PC-3 (cell line): ENCODE results near the gene TTI1. TPM values are rescaled to one million over a fixed set of nuclear protein-coding genes. Genes with fewer than 3 reads are reported as not detected.
A peak's percentile ranks its signal among the peaks of the same experiment; 100 is the strongest.

ENCODE experiments used
- ATAC-seq: fragments of 200-7000 bp; cut with Tn5 transposase; 2 replicates; pipeline ENCODE4 v1.9.1; 2020; ENCODE audit warnings: mild to moderate bottlenecking, moderate library complexity
- BruUV-seq: library from RNA; stranded (reverse); fragments of 400-500 nt; replicated peaks from 2 replicates; lab custom pipeline; 2021; lab: Mats Ljungman, UMichigan
- CTCF ChIA-PET: fragments of 300-600 bp; sonication (Branson Sonifier 250); formaldehyde crosslinking; loops from one replicate; lab custom pipeline; 2022; ENCODE audit warnings: antibody characterized with exemption; lab: Charles Lee
- POLR2A ChIA-PET: fragments of 300-600 bp; sonication (Branson Sonifier 250); formaldehyde crosslinking; loops from one replicate; lab custom pipeline; 2022; ENCODE audit warnings: antibody characterized with exemption; ENCODE audit not compliant: unreplicated experiment; lab: Charles Lee
- DNase-seq: peaks from one replicate; pipeline ENCODE4 v3.0.0-alpha.2; 2015
- H2AFZ ChIP-seq: fragments of 300-600 bp; sonication (generic); 2 replicates; pipeline ENCODE4 v1.6.0; 2016; ENCODE audit warnings: antibody characterized with exemption, low read length
- H3F3A ChIP-seq: fragments of 300-600 bp; sonication (generic); one replicate; pipeline ENCODE4 v1.6.0; 2017; ENCODE audit warnings: antibody characterized with exemption, low read length, control low read depth, mild to moderate bottlenecking; ENCODE audit not compliant: unreplicated experiment
- H3K27ac ChIP-seq: fragments of 300-600 bp; sonication (generic); 2 replicates; pipeline ENCODE4 v1.5.1; 2016; ENCODE audit warnings: mild to moderate bottlenecking, low read length
- H3K27me3 ChIP-seq: fragments of 300-600 bp; sonication (generic); 2 replicates; pipeline ENCODE4 v1.6.1; 2016; ENCODE audit warnings: low read length, mixed read lengths
- H3K36me3 ChIP-seq: fragments of 300-600 bp; sonication (generic); 2 replicates; pipeline ENCODE4 v1.6.1; 2016; ENCODE audit warnings: low read depth, mixed run types, low read length, mixed read lengths
- H3K4me1 ChIP-seq: fragments of 300-600 bp; sonication (generic); 2 replicates; pipeline ENCODE4 v1.5.1; 2016; ENCODE audit warnings: low read length; ENCODE audit not compliant: insufficient read depth
- H3K4me2 ChIP-seq: fragments of 300-600 bp; sonication (generic); 2 replicates; pipeline ENCODE4 v1.6.0; 2016; ENCODE audit warnings: low read length
- H3K4me3 ChIP-seq: fragments of 300-600 bp; sonication (generic); 2 replicates; pipeline ENCODE4 v1.5.1; 2016; ENCODE audit warnings: mild to moderate bottlenecking, low read length, mixed read lengths
- H3K79me2 ChIP-seq: fragments of 300-600 bp; sonication (generic); 2 replicates; pipeline ENCODE4 v1.6.1; 2017; ENCODE audit warnings: low read length, mixed read lengths
- H3K9ac ChIP-seq: fragments of 300-600 bp; sonication (generic); 2 replicates; pipeline ENCODE4 v1.6.0; 2016; ENCODE audit warnings: mild to moderate bottlenecking, low read length
- H3K9me2 ChIP-seq: fragments of 300-600 bp; sonication (generic); replicated peaks from 2 replicates; pipeline ENCODE4 v1.6.1; 2016; ENCODE audit warnings: mixed run types, low read length, mixed read lengths
- H3K9me3 ChIP-seq: fragments of 300-600 bp; sonication (generic); 2 replicates; pipeline ENCODE4 v1.6.1; 2016; ENCODE audit warnings: low read length, mixed read lengths
- H4K20me1 ChIP-seq: fragments of 300-600 bp; sonication (generic); 2 replicates; pipeline ENCODE4 v1.6.1; 2016; ENCODE audit warnings: low read length, mixed read lengths
- CTCF ChIP-seq: fragments of 300-600 bp; sonication (generic); conservative IDR thresholded peaks from 2 replicates; pipeline ENCODE4 v1.5.1; 2017; ENCODE audit warnings: antibody characterized with exemption, low read depth, mild to moderate bottlenecking, low read length
- EZH2 ChIP-seq: fragments of 300-600 bp; sonication (generic); IDR thresholded peaks from one replicate; pipeline ENCODE4 v1.6.1; 2017; ENCODE audit warnings: antibody characterized with exemption, mild to moderate bottlenecking, low read length; ENCODE audit not compliant: unreplicated experiment
- EZH2phosphoT487 ChIP-seq: fragments of 300-600 bp; sonication (generic); IDR thresholded peaks from 2 replicates; pipeline ENCODE4 v1.6.1; 2018; ENCODE audit warnings: mild to moderate bottlenecking, antibody characterized with exemption, low read length, borderline replicate concordance
- intact Hi-C: fragments of 100-400 bp; cut with micrococcal nuclease; formaldehyde crosslinking; loops from 2 replicates; pipeline ENCODE4 v1.9.0; 2023
- total RNA-seq: library from RNA; depleted of rRNA; stranded (reverse); fragments of >200 nt; gene quantifications from 2 replicates; pipeline ENCODE4 v1.2.3, GENCODE V29; 2014

The TTI1 gene
- total RNA-seq, 1 experiment from 2014 or later, result 23.2 TPM

DNA sequence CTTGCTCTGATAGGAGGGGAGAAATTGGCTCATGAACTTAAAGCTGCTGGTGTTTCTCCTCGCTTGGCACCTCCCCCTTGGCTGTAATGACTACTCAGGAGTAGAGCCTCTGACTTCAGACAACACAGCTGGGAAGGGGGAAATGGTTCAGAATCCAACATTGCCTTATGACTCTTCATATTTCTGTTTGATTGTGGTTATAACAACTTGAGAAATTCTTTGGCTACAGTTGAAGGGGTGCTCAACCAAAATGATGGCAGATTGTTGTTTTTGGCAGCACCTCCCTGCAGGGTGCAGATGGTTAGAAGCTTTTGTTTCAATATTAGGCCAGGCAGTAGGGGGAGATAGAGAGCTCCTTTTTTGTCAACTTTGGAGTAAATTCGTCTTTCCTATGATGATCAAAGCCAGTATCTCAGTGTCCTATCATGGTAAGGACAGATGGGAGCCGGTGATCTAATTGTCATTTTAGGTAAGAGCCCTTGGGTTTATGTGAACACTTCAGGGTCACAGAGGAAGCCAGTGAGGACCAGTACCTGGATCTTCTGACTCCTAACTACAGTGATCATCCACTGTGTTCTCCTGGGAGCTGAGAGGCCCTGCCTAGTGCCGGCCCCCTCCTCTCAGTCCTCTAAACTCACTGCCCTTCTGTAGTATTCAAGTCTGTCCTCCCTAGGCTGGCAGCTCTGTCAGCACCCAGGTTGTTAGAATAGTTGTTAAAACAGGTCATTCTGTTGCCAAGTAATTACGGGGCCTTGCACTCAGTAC is 40.2 kb upstream of the TTI1 start:
- H3K9me3 ChIP-seq, result no peaks in the 10 kb centered on the region
- DNase-seq (peak; percentile 93), ATAC-seq (peak; percentile 82)
- H3K4me3 ChIP-seq, result no peak overlapping the region
- H3K36me3 ChIP-seq, result peaks cover 60% of the 10 kb centered on the region
- TF ChIP-seq EZH2phosphoT487, result no peak
- peak; percentile 93 for TF ChIP-seq CTCF
- TF ChIP-seq EZH2, result no peak
- no peaks in the 10 kb centered on the region for H3K27me3 ChIP-seq
- intact Hi-C loops, result loop anchor here (1.0 kb wide), 2 partner anchors 92 to 149 kb away; partner anchors contain the start of gene TGM2
- H3F3A ChIP-seq, result no peaks in the 10 kb centered on the region
- H3K9ac ChIP-seq, result no peak overlapping the region
- H4K20me1 ChIP-seq, result no peaks in the 10 kb centered on the region
- 0 out of 2 replicates have a peak overlapping the region, but pooled peaks have one; percentile 7 for H3K27ac ChIP-seq
- POLR2A ChIA-PET, result interaction anchor here (0.5 to 0.9 kb wide), 3 partner anchors 13 to 203 kb away, joined by 3 to 7 read pairs (median 5); no protein-coding TSS in a partner anchor
- no TSS peak for BruUV-seq
- CTCF ChIA-PET, result interaction anchor here (0.6 to 1.6 kb wide), 11 partner anchors 12 to 339 kb away, joined by 3 to 23 read pairs (median 4); no protein-coding TSS in a partner anchor
- peaks cover 25% of the 10 kb centered on the region for H3K79me2 ChIP-seq
- H3K4me2 ChIP-seq, result peak overlapping the region; percentile 11; the same call in 1 of the 2 replicates
- peaks cover 37% of the 10 kb centered on the region for H3K4me1 ChIP-seq
- no peak overlapping the region for H2AFZ ChIP-seq
- H3K9me2 ChIP-seq, result no peaks in the 10 kb centered on the region

DNA sequence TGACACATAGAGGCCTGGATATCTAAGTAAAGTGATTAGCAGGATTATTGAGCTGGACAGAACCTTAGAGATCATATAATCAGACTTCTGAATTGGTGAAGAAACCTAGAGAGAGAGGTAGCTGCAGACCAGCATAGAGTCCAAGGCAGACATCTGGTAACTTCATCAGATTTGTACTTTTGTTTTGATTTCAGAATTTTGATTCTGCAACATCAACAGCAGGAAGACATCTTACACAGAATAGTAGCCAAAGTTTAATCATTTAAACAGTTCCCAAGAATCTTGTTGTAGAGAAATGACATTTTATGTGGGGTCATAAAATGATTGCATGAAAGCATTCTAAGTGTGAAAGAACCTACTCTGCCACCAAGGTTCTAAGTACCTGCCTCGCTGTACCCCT is 39.6 kb upstream of the TTI1 start:
- TF ChIP-seq EZH2phosphoT487, result no peak
- TF ChIP-seq EZH2, result no peak
- TF ChIP-seq CTCF, result no peak
- Histone ChIP-seq H4K20me1 (no peaks in the 10 kb centered on the region), H3K36me3 (peaks cover 64% of the 10 kb centered on the region), H2AFZ (no peak overlapping the region), H3K9me3 (no peaks in the 10 kb centered on the region), H3K4me3 (no peak overlapping the region), H3K79me2 (peaks cover 24% of the 10 kb centered on the region), H3K27ac (0 out of 2 replicates have a peak overlapping the region, but pooled peaks have one; percentile 7), H3K9me2 (no peaks in the 10 kb centered on the region), H3K27me3 (no peaks in the 10 kb centered on the region), H3F3A (no peaks in the 10 kb centered on the region), H3K9ac (no peak overlapping the region), H3K4me2 (peak overlapping the region; percentile 11; the same call in 1 of the 2 replicates), H3K4me1 (peaks cover 37% of the 10 kb centered on the region)
- ATAC-seq, result peak; percentile 14; the same call in 1 of the 2 replicates
- intact Hi-C loops, result loop anchor here (1.0 kb wide), 2 partner anchors 92 to 149 kb away; partner anchors contain the start of gene TGM2
- BruUV-seq, result no TSS peak
- CTCF ChIA-PET, result interaction anchor here (0.6 to 1.6 kb wide), 11 partner anchors 12 to 339 kb away, joined by 3 to 23 read pairs (median 4); no protein-coding TSS in a partner anchor
- no peak for DNase-seq
- POLR2A ChIA-PET, result interaction anchor here (0.5 to 0.9 kb wide), 2 partner anchors 12 to 24 kb away, joined by 5 to 7 read pairs; no protein-coding TSS in a partner anchor
